ENCODE results near the gene SHC1.

Gene SHC1, protein sequence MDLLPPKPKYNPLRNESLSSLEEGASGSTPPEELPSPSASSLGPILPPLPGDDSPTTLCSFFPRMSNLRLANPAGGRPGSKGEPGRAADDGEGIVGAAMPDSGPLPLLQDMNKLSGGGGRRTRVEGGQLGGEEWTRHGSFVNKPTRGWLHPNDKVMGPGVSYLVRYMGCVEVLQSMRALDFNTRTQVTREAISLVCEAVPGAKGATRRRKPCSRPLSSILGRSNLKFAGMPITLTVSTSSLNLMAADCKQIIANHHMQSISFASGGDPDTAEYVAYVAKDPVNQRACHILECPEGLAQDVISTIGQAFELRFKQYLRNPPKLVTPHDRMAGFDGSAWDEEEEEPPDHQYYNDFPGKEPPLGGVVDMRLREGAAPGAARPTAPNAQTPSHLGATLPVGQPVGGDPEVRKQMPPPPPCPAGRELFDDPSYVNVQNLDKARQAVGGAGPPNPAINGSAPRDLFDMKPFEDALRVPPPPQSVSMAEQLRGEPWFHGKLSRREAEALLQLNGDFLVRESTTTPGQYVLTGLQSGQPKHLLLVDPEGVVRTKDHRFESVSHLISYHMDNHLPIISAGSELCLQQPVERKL

DNA sequence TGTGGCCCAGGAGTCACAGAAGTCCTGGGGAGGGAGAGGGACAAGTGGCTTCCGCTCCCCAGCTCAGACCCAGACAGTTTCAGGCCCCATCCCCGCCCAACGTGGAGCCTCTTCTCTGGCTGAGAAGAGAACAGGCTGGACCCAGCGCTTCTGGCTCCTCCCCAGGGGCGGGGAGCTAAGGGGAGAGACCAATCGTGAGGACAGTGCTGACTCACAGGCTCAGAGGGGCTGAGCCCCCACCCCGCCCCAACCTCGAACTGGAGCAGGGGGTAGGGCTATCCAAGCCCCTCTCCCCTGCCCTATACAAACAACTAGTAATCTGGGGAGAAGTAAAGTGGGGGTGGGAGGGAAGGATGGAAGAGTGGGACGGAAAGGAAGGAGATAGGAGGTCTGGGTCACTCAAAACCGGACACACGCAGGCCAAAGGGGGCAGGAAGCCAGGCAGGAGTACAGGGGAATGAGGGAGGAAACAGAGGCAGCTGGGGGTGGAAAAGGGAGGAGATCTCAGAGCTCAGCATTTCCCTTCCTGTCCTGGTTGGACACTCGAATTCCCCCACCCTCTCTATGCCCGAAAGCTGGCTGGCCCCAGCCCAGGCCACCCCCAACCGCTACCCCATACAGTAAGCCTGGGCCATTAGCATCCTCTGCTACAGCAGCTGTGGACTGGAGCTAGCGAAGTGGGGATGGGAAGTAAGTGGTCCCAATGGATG lies at the start of gene SHC1:
Gene SHC1 (minus strand): TSS at position 117 of the 710 bp plus-strand sequence. CDS start 221 bp downstream, outside the sequence.
- DNase-seq: peak in 1 of 2 donors; percentile 27

DNA sequence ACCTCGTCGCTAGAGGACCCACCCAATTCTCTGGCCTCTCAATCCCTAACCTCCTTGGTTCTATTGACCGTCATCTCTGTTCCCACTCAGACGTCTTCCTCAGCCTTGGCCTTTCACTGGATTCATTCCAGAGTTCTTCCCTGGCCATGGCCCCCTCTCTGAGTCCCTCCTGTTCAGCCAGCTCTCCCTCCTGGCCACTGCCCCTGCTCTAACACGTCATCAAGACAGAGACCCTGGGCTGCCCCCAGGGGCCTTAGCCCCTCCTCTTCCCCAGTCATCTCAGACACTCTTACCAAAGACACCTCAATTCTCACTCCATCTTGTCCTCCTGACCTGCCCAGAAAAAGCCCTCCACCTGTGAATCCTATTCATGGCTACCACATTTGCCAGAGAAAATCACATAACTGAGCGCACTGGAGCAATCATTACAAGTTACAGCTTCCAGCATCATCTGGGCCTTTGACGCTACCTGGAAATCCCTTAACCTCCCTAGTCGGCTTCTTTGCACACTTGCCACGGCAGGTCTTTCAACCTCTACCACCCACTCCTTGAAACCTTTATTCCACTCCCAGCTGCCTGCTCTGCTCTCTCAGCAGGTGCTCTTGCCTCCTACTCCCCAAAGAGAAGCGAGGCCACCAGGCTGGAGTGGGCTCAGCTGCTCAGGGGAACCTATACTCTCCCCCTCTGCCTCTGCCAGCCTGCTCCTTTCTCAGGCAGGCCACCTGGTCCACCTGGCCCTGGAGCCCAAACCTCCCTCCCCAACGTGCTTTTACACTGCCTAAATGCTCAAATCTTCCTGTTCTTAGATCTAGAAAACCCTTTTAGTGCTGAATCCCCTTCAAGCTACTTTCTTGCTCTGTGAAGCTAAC lies 49.1 kb upstream of the SHC1 start:
- no peak for DNase-seq

DNA sequence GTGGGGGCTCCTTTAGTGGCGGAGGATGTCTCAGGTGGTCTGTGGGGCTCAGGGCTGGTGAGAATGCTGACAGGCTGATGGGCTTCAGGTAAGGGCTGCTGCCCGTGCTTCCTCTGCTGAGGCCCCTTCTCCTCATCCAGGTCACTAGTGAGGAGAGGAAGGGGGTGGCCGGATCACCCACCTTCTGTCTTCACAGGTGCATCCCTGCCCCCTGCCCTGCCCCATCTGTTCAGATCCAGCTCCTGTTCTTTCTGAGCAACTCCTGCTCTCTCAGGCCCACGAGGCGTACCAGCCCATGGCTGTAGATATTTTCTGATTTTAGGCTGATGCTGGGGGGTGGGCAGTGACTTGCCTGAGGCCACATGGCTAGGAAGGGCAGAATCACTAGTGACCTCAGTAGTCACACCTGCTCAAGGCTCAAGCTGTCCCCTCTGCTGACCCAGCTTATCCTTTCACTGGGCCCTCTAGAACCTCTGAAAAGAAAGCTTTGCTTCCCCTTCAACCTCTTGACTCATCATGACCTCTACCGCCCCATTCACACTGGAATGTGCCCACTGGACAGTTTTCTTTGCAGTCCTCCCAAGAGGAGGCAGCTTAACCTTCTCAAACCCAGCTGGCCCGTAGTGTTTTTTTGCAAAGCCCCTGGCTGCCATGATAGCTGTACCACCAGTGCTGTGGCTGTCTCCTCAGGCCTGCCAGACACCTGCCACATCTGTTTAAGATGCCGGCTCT lies 48.2 kb upstream of the SHC1 start:
- no peak for DNase-seq

DNA sequence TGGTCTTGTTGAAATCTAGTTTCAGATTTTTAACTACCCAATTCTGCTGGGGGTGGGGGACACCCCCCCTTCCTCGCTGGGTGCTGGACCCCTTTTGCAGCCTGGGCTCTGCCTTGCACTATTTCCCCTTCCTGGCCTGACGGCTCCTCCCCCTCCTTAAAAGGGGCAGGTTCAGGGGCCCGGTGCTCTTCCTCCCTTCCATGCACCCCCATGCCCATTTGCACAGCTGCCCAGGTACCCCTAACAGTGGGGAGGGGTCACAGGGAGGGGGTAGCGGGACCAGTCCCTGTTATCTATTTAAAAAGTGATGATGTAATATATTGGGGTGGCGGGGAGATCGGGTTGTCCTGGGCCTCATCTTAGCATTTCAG lies 47.4 kb upstream of the SHC1 start:
- DNase-seq: no peak

DNA sequence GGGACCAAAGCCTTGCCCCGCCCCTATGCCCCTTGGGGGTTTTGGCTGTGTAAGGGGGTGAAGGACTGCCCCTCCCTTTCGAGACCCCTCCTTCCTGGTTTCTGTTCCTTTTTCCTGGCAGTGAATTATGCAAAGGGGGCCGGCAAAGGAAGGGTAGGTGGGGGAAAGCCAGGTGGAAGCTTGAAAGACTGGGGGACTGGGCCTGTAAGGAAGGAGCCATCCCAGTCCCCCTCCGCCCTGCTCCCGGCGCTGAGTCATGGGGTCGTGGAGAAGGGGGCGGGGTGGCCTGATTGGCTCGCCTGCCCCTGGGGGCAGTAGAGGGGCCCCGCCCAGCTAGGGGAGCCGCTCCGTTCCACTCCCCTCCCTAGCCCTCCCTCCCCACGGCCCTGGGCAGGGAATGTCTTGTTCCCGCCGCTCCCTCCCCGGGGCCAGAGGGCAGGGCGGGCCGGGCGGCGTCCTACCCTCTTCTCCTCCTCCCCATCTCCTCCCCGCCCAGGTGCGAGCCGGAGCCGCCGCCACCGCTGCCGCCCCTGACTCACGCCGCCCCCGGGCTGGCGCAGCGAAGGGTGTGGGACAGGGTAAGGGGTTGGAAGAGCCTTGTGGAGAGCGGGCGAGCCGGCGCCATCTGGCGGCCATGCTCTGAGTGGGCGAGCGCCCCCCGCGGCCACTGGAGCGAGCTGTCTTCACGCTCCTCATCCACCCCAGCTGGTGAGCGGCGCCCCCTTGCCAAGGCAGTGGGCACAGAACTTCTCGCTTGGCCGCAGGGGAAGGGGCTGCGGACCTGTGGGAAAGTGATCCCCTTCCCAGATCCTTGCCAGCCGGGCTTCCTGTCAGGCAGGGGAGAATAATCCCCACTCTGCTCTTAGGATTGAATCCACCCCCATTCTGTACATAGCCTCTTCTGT lies 46.7 kb upstream of the SHC1 start:
- peak; percentile 59 to 73 for DNase-seq

DNA sequence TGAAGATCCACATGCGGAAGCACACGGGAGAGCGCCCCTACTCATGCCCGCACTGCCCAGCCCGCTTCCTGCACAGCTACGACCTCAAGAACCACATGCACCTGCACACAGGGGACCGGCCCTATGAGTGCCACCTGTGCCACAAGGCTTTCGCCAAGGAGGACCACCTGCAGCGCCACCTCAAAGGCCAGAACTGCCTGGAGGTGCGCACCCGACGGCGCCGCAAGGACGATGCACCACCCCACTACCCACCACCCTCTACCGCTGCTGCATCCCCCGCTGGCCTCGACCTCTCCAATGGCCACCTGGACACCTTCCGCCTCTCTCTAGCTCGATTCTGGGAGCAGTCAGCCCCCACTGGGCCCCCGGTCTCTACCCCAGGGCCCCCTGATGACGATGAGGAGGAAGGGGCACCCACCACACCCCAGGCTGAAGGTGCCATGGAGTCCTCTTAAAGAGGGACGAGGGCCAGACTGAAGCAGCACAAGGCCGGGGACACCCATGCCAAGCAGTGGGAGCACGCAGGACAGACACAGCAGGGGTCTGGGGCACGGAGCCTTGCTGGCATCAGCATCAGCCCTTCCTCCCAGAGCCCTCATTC lies 45.8 kb upstream of the SHC1 start:
- no peak for DNase-seq

DNA sequence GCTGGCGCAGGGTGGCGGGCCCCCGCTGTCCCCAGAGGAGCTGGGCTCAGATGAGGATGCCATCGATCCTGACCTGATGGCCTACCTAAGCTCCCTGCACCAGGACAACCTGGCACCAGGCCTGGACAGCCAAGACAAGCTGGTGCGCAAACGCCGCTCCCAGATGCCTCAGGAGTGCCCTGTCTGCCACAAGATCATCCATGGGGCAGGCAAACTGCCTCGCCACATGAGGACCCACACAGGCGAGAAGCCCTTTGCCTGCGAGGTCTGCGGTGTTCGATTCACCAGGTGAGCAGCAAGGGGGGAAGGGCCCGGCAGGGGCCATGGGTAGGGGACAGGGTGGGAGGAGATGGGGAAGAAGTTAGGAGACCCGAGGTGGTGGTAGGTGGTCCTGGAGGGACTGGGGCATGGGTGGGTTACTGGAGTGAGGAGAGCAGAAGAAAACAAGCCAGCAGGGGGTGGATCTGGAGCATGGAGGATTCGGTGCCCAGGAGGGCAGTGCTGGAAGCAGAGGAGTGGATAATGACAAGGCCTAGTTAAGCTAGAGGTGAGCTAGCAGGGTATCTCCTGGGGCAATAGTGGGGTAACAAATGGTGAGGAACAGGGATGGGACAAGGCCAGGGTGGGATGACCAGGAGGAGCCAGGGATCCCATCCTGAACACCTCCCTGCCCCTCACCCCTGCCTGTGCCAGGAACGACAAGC lies 45.1 kb upstream of the SHC1 start:
- no peak for DNase-seq

DNA sequence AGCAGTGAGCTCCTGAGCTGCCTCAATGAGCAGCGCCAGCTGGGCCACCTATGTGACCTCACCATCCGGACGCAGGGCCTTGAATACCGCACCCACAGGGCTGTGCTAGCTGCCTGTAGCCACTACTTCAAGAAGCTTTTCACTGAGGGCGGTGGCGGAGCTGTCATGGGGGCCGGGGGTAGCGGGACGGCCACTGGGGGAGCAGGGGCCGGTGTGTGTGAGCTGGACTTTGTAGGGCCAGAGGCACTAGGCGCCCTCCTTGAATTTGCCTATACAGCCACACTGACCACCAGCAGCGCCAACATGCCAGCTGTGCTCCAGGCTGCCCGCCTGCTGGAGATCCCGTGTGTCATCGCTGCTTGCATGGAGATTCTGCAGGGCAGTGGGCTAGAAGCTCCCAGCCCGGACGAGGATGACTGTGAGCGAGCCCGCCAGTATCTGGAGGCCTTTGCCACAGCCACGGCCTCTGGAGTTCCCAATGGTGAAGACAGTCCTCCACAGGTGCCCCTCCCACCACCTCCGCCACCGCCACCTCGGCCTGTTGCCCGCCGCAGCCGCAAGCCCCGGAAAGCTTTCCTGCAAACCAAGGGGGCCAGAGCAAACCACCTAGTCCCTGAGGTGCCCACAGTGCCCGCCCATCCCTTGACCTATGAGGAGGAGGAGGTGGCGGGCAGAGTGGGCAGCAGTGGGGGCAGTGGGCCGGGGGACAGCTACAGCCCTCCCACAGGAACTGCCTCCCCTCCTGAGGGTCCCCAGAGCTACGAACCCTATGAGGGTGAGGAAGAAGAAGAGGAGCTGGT lies 44.4 kb upstream of the SHC1 start:
- DNase-seq: no peak

DNA sequence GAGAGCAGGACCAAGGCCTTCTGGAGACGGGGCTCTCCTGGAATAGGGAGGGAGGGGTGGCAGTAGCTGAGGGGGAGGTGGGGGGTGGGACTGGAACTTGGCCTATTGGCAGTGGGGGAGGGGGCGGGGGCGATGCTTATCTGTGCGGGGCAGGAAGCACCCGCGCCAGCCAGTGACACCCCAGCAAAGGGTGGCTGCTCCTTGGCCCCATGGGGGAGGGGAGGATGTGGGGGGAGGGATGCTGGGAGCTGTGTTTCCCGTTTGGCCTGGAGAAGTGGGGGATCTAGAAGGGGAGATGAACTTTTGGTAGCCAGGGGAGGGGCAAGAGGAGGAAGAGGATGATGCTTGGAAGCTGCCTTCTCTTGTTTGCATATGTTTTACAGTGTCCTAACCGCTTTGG lies 43.1 kb upstream of the SHC1 start:
- no peak for DNase-seq

DNA sequence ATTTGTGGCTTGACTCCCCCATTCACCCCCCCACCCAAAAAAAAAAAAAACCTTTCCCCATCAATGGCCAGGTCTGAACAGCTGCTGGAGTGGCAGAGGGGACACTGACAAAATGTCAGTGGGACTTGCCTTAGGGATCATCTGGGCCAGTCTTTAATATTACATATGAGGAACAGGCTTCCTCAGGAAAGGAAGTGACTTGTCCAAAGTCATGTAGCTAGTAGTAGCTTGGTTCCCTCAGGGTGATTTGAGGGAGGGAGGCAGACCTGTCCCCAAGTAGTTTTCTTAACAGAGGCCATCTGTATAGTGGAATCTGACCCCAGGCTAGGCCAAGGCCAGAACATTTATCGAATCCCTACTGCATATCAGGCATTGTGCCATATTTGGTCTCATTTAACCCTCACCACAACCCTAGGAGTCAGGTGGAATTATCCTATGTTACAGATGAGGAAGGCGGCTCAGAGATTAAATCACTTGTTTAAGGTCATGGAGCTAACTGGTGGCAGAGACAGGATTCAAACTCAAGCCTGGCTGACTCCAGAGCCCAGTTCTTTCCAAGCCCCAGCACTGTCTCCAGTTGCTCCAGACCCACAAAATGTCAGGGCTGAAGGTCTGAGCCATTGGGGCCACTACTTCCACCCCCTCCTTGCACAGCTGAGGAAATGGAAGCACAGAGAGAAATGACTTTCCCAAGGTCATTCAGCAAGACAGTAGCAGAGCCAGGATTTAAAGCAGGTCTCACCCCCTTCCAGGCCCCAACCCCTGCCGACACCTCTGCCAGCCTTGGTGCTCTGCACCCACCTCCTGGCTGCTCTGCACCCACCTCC lies 42.4 kb upstream of the SHC1 start:
- DNase-seq: no peak

DNA sequence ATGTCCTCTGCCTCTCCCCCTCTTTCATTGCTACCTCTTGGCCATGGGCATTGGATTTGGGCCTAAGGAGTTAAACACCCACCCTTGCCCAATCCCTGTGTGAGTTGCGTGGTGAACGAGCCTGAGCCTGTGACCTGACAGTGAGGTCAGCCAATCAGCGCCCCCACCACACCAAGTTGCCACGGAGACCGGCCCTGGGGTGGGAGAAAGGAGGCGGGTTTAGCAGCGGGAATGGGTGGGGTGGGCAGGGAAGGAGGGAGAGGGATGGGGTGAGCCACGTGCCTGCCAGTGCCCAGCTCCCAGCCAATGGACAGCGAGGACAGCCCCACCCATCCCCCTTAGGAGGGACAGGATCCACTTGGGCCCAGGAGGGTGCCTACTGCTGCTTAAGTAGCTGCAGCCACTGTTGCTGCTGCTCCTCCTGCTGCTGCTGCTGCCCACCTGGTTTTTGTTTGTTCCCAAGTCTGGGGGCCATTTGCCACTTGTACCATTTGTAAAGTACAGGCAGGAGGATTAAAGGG lies 41.5 kb upstream of the SHC1 start:
- DNase-seq: no peak

DNA sequence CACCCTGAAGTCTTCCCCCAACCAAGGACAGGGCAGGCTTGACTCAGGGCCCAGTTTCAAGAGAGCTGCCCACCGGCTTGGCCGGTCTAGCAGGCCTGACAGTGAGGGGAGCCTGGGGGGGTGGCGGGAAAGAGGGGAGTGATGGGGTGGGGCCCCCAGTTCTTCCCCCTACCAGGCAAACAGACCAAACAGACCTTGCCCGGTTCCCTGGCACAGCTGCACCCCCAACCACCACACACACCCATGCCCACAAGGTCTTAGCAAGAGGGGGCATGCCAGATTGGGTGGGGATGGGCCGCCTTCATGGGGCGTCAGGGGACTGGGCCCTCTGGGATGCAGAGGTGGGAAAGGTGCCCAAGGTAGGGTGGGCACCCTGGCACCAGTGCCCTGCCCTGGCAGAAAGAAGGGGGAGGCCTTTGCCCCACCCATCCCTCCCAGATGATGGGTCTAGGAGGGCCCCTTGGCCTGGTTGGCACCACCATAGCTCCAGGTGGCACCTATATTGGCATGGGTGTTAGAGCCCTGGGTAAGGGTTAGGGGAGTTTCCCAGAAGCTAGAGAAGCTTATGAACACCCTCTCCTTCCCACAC lies 41.0 kb upstream of the SHC1 start:
- no peak for DNase-seq

DNA sequence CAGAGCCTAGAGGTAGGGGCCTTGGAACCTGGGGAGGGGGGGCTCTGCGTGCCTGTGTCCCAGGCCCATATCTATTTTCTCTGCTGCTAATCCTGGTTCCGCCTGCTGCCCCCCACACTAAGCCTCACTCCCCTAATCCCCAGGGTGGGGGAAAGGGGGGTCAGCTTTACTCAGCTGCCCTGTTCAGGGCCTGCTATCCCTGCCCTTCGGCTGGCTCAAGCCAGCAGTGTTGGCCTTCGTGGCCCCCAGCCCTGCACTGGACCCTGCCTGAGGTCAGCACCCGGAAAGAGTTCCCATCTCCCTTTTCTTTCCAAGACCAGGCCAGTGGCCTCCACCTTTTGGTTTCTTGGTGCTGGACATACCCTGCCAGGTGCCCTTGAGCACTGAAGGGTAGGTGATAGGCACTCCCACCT lies 40.5 kb upstream of the SHC1 start:
- no peak for DNase-seq

DNA sequence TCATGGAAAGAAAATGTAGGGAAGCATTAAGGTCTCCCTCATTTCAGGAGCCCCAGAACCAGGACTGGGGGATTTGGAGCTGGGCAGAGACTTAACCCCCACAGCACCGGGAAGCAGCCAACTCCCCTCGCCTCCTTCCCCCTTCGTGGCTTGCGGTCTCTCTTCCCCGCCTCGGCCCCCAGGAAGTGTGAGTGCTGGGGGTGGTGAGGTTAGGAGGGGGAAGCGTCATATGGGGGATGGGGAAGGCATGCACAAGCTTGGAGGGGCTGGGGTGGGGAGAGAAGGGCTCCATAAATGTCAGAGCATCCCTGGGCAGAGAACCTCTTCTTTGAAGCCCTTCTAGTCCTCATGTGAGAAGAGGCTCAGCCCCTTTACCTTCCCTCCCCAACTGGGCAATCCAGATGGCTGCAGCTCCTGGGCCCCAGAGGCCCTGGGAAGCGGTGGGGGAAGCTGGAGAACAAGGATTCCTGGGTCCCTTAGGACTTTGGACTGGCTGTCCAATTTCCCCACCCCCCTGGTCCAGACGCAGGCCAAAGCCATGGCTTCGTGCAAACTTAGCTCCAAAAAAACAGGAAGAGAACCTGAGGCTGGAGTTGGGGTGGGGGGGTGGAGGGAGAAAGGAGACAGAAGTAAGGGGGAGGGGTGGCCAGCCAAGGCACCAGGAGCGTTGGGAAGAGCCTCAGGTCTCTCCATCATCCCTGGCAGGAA lies 39.8 kb upstream of the SHC1 start:
- DNase-seq: no peak

DNA sequence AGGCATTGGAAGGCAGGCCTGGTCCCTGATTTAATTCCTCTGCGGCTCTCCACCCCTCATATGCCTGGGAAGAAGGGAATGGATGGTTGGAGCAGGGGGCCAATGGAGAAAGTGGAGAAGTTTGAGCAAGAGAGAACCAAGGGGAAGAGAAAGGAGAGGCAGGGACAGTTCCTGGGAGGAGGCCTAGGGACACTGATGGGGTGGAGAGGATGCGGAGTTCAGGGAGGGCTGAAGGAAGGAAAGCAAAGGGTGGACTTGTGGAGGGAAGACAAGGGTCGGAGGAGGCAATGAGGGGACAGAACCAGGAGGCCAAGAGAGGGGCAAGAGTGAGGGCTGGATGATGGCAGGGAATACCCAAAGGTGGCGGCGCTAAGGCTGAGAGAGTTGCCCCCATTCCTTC lies 39.2 kb upstream of the SHC1 start:
- no peak for DNase-seq

DNA sequence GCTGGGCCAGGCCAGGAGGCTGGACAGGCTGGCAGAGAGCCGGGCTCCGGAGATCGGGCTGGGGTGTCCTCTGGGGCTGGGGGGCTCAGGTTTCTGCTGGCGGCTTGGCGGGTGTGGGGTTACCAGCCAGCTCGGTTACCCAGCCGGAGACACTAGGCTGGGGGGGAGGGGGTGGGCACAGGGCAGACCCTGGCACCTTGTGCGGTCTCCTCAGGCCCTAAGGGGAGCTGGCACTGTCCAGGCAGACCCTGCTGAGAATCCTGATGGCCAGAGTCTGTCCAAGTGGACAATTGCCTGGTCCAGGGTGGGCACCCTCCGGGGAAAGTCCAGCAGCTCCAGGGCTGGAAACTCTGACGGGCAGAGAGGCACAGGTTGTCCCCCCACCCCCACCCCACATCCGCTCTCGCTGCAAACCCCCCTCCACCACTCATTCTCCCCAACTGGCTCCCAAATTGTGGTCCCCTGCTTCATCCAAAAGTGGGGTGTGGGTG lies 38.7 kb upstream of the SHC1 start:
- no peak for DNase-seq

All from bone marrow (tissue), 2 donors.